A549 (cell line): Measurements from ENCODE around the gene EGLN2. TPM values are rescaled to one million over a fixed set of nuclear protein-coding genes. Genes with fewer than 3 reads are reported as not detected.
A peak's percentile ranks its signal among the peaks of the same experiment; 100 is the strongest.
"Not testable (repeated sequence)": the region's sequence is repeated elsewhere in the genome, so short reads cannot be mapped to it uniquely, and the experiment has no call there.

Source experiments
- ATAC-seq, 2 experiments: fragments of 200-7000 bp in 1 of 2; fragments of >200 bp in 1 of 2; cut with Nextera tagmentation in 1 of 2; cut with Tn5 transposase in 1 of 2; 3 replicates each; pipeline versions ENCODE4 v1.8.0 to v1.9.1; 2018 to 2020; ENCODE audit warnings: mild to moderate bottlenecking in 1 of 2, moderate library complexity in 1 of 2
- CTCF ChIA-PET: fragments of 300-600 bp; sonication (Branson Sonifier 250); formaldehyde crosslinking; extraction: SDS; loops from one replicate; lab custom pipeline; 2021; ENCODE audit warnings: antibody characterized with exemption, inconsistent platforms; lab: Yijun Ruan, JAX
- POLR2A ChIA-PET: fragments of 350-600 bp; formaldehyde crosslinking; extraction: SDS; loops from one replicate; lab custom pipeline; 2021; ENCODE audit warnings: antibody characterized with exemption, inconsistent platforms; lab: Yijun Ruan, JAX
- DNase-seq, 2 experiments: peaks; one replicate each; pipeline versions ENCODE4 v3.0.0 to v3.0.0-alpha.2; 2011 to 2016; ENCODE audit warnings: low read depth in 1 of 2, low spot score in 1 of 2
- FAIRE-seq: peaks from 2 replicates; lab custom pipeline; 2011; peaks lifted over from hg19 to GRCh38; lab: Jason Lieb, UNC
- H3K27ac ChIP-seq, 2 experiments: fragments of >200 bp; sonication (Bioruptor Twin); formaldehyde crosslinking; 3 replicates each; pipeline ENCODE4 v1.5.1; 2016 to 2017
- H3K4me1 ChIP-seq: fragments of >200 bp; sonication (Bioruptor Twin); formaldehyde crosslinking; 3 replicates; pipeline ENCODE4 v1.6.1; 2016
- H3K4me2 ChIP-seq: fragments of >200 bp; sonication (Bioruptor Twin); formaldehyde crosslinking; 3 replicates; pipeline ENCODE4 v1.6.1; 2016
- H3K4me3 ChIP-seq: fragments of >200 bp; sonication (Bioruptor Twin); formaldehyde crosslinking; 3 replicates; pipeline ENCODE4 v1.5.1; 2016
- H3K9me3 ChIP-seq: fragments of >200 bp; sonication (Bioruptor Twin); formaldehyde crosslinking; 3 replicates; pipeline ENCODE4 v1.6.1; 2016
- BCL3 ChIP-seq: fragments of >200 bp; sonication (Bioruptor Twin); formaldehyde crosslinking; IDR thresholded peaks from 3 replicates; pipeline ENCODE4 v1.6.1; 2016
- BHLHE40 ChIP-seq: IDR thresholded peaks from 2 replicates; pipeline ENCODE4 v1.6.1; 2012; ENCODE audit warnings: low read depth, low read length, inconsistent platforms
- CEBPB ChIP-seq, 2 experiments: fragments of >200 bp in 1 of 2; sonication (Bioruptor Twin) in 1 of 2; formaldehyde crosslinking in 1 of 2; IDR thresholded peaks; 2 replicates each; pipeline ENCODE4 v1.6.1; 2012 to 2016
- EP300 ChIP-seq, 2 experiments: fragments of >200 bp; sonication (Bioruptor Twin); formaldehyde crosslinking; IDR thresholded peaks; 2 replicates in 1 of 2; 3 replicates in 1 of 2; pipeline ENCODE4 v1.6.1; 2016 to 2017
- ESRRA ChIP-seq: fragments of 150-350 bp; IDR thresholded peaks from 2 replicates; pipeline ENCODE4 v1.6.1; 2014; ENCODE audit warnings: mild to moderate bottlenecking, low read length, borderline replicate concordance
- FOSL2 ChIP-seq, 2 experiments: fragments of 450-650 bp in 1 of 2; fragments of >200 bp in 1 of 2; sonication (Bioruptor Twin) in 1 of 2; formaldehyde crosslinking; IDR thresholded peaks; 2 replicates each; pipeline versions ENCODE4 v1.5.0 to v1.6.1; 2016 to 2020; ENCODE audit warnings: mild to moderate bottlenecking in 1 of 2, moderate library complexity in 1 of 2
- GATA3 ChIP-seq: IDR thresholded peaks from 2 replicates; pipeline ENCODE4 v1.6.1; 2012; ENCODE audit warnings: borderline replicate concordance
- HOXB13 ChIP-seq: fragments of 250-450 bp; sonication (Bioruptor Pico); IDR thresholded peaks from 2 replicates; pipeline ENCODE4 v1.5.0; 2020; ENCODE audit warnings: low read depth, mild to moderate bottlenecking, moderate library complexity
- HOXB5 ChIP-seq: fragments of 250-450 bp; sonication (Bioruptor Pico); IDR thresholded peaks from 2 replicates; pipeline ENCODE4 v1.5.0; 2020; ENCODE audit warnings: mild to moderate bottlenecking, moderate library complexity
- JUN ChIP-seq, 2 experiments: fragments of >200 bp; sonication (Bioruptor Twin); formaldehyde crosslinking; IDR thresholded peaks; 2 replicates in 1 of 2; 3 replicates in 1 of 2; pipeline ENCODE4 v1.6.1; 2016 to 2017
- JUNB ChIP-seq: fragments of >200 bp; sonication (Bioruptor Twin); formaldehyde crosslinking; IDR thresholded peaks from 2 replicates; pipeline ENCODE4 v1.6.1; 2016
- MYC ChIP-seq: IDR thresholded peaks from 2 replicates; pipeline ENCODE4 v1.6.1; 2012; ENCODE audit warnings: mild to moderate bottlenecking, inconsistent platforms, low read length, improper control_type of control experiment, borderline replicate concordance
- NFE2L2 ChIP-seq: fragments of 150-350 bp; conservative IDR thresholded peaks from 2 replicates; pipeline ENCODE4 v1.6.1; 2014; ENCODE audit warnings: low read length
- NPAS2 ChIP-seq: fragments of 250-450 bp; sonication (Bioruptor Pico); IDR thresholded peaks from 2 replicates; pipeline ENCODE4 v1.8.0; 2022; ENCODE audit warnings: mild to moderate bottlenecking, moderate library complexity, borderline replicate concordance
- PHF8 ChIP-seq: fragments of 200-600 bp; sonication (generic); IDR thresholded peaks from 2 replicates; pipeline ENCODE4 v1.6.1; 2016; ENCODE audit warnings: low read depth, mild to moderate bottlenecking, antibody characterized with exemption, moderate library complexity, borderline replicate concordance
- POLR2AphosphoS2 ChIP-seq: conservative IDR thresholded peaks from 2 replicates; pipeline ENCODE4 v1.6.1; 2012; ENCODE audit warnings: low read length, improper control_type of control experiment, inconsistent platforms
- RAD21 ChIP-seq, 2 experiments: fragments of >200 bp in 1 of 2; sonication (Bioruptor Twin) in 1 of 2; formaldehyde crosslinking in 1 of 2; IDR thresholded peaks in 1 of 2; conservative IDR thresholded peaks in 1 of 2; 2 replicates in 1 of 2; 3 replicates in 1 of 2; pipeline ENCODE4 v1.6.1; 2012 to 2018; ENCODE audit warnings: inconsistent platforms in 1 of 2
- RARB ChIP-seq: fragments of 250-450 bp; sonication (Bioruptor Pico); IDR thresholded peaks from 2 replicates; pipeline ENCODE4 v1.8.0; 2021; ENCODE audit warnings: mild to moderate bottlenecking, moderate library complexity
- RNF2 ChIP-seq: fragments of 200-600 bp; sonication (generic); IDR thresholded peaks from 2 replicates; pipeline ENCODE4 v1.6.1; 2016; ENCODE audit warnings: low read depth, mild to moderate bottlenecking, antibody characterized with exemption, moderate library complexity, borderline replicate concordance
- SMC3 ChIP-seq: fragments of >200 bp; sonication (Bioruptor Twin); formaldehyde crosslinking; IDR thresholded peaks from 3 replicates; pipeline ENCODE4 v1.6.1; 2018; ENCODE audit warnings: inconsistent platforms
- ZFP36 ChIP-seq: fragments of 450-650 bp; IDR thresholded peaks from 2 replicates; pipeline ENCODE4 v1.6.1; 2014; ENCODE audit warnings: borderline replicate concordance; ENCODE audit not compliant: partially characterized antibody
- WGBS: methylation state at CpG from one replicate; pipeline ENCODE4 v1.1.6; 2017; ENCODE audit errors: missing lambda C conversion rate; 5-methylcytosine and 5-hydroxymethylcytosine counted together
- polyA plus RNA-seq, 4 experiments: library from polyadenylated mRNA; depleted of rRNA in 3 of 4; stranded (reverse); fragments of >200 nt; fragmentation: RNase III in 1 of 4; extraction: RNeasy Plus Mini Kit Qiagen cat#74134 plus additional on column Dnase treatment in 1 of 4; gene quantifications; 2 replicates in 3 of 4; 3 replicates in 1 of 4; pipeline ENCODE4 v1.2.3, GENCODE V29; 2011 to 2017
- TF ChIP-seq, protein P1 (sequence below): IDR thresholded peaks from 2 replicates; pipeline ENCODE4 v1.6.1; 2012
- TF ChIP-seq, protein P2 (sequence below): fragments of >200 bp; sonication (Bioruptor Twin); formaldehyde crosslinking; IDR thresholded peaks from 2 replicates; pipeline ENCODE4 v1.6.1; 2016
- TF ChIP-seq, protein P3 (sequence below): IDR thresholded peaks from 2 replicates; pipeline ENCODE4 v1.6.1; 2012; ENCODE audit warnings: low read depth, borderline replicate concordance
- TF ChIP-seq, protein P4 (sequence below): fragments of 250-450 bp; sonication (Bioruptor Pico); IDR thresholded peaks from 2 replicates; pipeline ENCODE4 v1.5.0; 2020; ENCODE audit warnings: low read depth, mild to moderate bottlenecking, moderate library complexity
- TF ChIP-seq, protein P5 (sequence below): fragments of 450-650 bp; IDR thresholded peaks from 2 replicates; pipeline ENCODE4 v1.6.1; 2014; ENCODE audit warnings: antibody characterized with exemption

EGLN2 gene
- polyA plus RNA-seq, 2 of the 4 experiments (the other 2 are of a cell fraction) = 34.7 to 81.4 TPM

DNA sequence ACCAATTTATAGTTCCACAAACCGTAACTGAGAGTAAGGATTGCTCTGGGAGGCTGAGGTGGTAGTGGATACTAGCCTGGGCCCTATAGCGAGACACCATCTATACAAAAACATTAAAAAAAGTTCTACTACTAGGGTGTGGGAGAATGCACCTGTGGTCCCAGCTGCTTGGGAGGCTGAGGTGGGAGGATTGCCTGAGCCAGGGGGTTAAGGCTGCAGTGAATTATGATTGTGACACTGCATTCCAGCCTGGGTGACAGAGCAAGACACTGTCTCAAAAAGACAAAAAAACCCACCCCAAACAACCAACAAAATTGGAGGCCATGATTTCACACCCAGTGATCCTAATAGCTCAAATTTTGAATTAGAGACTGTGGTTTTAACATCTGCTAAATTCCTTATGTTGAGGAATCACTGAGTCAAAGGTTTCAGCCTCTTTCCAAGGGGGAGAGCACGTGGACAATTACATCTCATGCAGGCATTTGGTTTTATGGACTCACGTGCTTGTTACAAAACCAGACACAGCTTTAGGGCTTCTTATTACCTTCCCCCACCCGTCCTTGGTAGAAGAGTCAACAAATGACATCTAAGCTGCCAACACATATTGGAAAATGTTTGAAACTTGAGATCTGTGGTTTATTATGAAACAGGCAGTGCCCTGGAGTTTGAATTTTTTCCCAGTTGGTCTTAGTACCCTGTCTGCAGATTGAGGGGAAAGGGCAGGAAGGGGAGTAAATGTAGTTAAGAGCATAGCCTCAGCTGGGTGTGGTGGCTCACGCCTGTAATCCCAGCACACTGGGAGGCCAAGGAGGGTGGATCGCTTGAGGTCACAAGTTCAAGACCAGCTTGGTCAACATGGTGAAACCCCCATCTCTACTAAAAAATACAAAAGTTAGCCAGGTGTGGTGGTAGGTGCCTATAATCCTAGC is 32.8 kb downstream of the EGLN2 start:
- 39% methylated on average over 7 of the region's 7 CpGs for WGBS
- CTCF ChIA-PET = interaction anchor here (0.6 to 2.2 kb wide), 9 partner anchors 9 to 417 kb away, joined by 3 to 8 read pairs (median 3); no protein-coding TSS in a partner anchor
- TF ChIP-seq BHLHE40 (peak; percentile 96), NPAS2 (no peak; the same call in 1 of the 2 replicates), FOSL2 (IDR thresholded peaks at IDR 0.05) (peak; percentile 53; the same call in 1 of the 2 replicates), FOSL2 (CRISPR knock-in tag; IDR thresholded peaks at IDR 0.05) (peak; percentile 91), RARB (CRISPR knock-in tag) (0 out of 2 replicates have a peak, but pooled peaks have one; percentile 18), HOXB13 (CRISPR knock-in tag) (peak; percentile 77; the same call in 1 of the 2 replicates), BCL3 (peak; percentile 92; the same call in 2 of the 3 replicates), CEBPB (IDR thresholded peaks at IDR 0.05) (peak; percentile 92), SMC3 (peak; percentile 49; the same call in 2 of the 3 replicates), MYC (peak; percentile 80), ZFP36 (no peak), ESRRA (0 out of 2 replicates have a peak, but pooled peaks have one; percentile 30), POLR2AphosphoS2 (no peak), JUNB (peak; percentile 92), EP300 (IDR thresholded peaks at IDR 0.05) (peak; percentile 84 to 92; a peak in 4 of 5 replicates), RNF2 (no peak), PHF8 (no peak), GATA3 (peak; percentile 78), JUN (IDR thresholded peaks at IDR 0.05) (peak; percentile 95 to 98), HOXB5 (CRISPR knock-in tag) (0 out of 2 replicates have a peak, but pooled peaks have one; percentile 19), RAD21 (conservative IDR thresholded peaks at IDR 0.05 in 1 of 2, IDR thresholded peaks at IDR 0.05 in 1 of 2) (peak in 1 of 2 experiments; percentile 50; a peak in 4 of 5 replicates), NFE2L2 (no peak)
- TF ChIP-seq, protein P1, sequence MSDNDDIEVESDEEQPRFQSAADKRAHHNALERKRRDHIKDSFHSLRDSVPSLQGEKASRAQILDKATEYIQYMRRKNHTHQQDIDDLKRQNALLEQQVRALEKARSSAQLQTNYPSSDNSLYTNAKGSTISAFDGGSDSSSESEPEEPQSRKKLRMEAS = peak; percentile 82
- TF ChIP-seq, protein P2, sequence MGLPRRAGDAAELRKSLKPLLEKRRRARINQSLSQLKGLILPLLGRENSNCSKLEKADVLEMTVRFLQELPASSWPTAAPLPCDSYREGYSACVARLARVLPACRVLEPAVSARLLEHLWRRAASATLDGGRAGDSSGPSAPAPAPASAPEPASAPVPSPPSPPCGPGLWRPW = peak; percentile 91
- TF ChIP-seq, protein P3, sequence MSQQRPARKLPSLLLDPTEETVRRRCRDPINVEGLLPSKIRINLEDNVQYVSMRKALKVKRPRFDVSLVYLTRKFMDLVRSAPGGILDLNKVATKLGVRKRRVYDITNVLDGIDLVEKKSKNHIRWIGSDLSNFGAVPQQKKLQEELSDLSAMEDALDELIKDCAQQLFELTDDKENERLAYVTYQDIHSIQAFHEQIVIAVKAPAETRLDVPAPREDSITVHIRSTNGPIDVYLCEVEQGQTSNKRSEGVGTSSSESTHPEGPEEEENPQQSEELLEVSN = peak; percentile 28; the same call in 1 of the 2 replicates
- TF ChIP-seq, protein P4, sequence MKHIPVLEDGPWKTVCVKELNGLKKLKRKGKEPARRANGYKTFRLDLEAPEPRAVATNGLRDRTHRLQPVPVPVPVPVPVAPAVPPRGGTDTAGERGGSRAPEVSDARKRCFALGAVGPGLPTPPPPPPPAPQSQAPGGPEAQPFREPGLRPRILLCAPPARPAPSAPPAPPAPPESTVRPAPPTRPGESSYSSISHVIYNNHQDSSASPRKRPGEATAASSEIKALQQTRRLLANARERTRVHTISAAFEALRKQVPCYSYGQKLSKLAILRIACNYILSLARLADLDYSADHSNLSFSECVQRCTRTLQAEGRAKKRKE (CRISPR knock-in tag) = 0 out of 2 replicates have a peak, but pooled peaks have one; percentile 13
- TF ChIP-seq, protein P5, sequence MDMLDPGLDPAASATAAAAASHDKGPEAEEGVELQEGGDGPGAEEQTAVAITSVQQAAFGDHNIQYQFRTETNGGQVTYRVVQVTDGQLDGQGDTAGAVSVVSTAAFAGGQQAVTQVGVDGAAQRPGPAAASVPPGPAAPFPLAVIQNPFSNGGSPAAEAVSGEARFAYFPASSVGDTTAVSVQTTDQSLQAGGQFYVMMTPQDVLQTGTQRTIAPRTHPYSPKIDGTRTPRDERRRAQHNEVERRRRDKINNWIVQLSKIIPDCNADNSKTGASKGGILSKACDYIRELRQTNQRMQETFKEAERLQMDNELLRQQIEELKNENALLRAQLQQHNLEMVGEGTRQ = peak; percentile 82
- Histone ChIP-seq H3K4me2 (peak overlapping the region; percentile 27), H3K4me1 (peaks cover 13% of the 10 kb centered on the region), H3K9me3 (no peaks in the 10 kb centered on the region), H3K27ac (peak overlapping the region; percentile 47 to 61; a peak in 5 of 6 replicates), H3K4me3 (no peak overlapping the region)
- POLR2A ChIA-PET = interaction anchor here (0.7 kb wide), 1 partner anchor 33 kb away, joined by 3 read pairs; the partner anchor contains the start of gene EGLN2
- ATAC-seq = peak; percentile 70 to 86
- DNase-seq = peak; percentile 60 to 90
- FAIRE-seq = no peak

DNA sequence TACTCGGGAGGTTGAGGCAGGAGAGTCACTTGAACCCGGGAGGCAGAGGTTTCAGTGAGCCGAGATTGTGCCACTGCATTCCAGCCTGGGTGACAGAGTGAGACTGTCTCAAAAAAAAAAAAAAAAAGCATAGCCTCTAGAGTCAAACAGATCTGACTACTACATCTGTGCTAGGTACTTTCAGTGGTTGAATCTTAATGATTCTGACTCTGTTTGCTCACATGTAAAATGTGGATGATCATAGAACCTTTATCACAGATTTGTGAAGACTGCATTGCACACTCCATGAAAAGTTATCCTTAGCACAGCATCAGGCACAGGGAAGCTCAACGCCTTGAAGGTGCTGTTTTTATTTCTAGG is 33.4 kb downstream of the EGLN2 start:
- ChIA-PET POLR2A (interaction anchor here (0.7 kb wide), 1 partner anchor 270 kb away, joined by 4 read pairs; no protein-coding TSS in a partner anchor), CTCF (interaction anchor here (0.8 to 2.2 kb wide), 5 partner anchors 13 to 416 kb away, joined by 3 to 8 read pairs (median 6); no protein-coding TSS in a partner anchor)
- Histone ChIP-seq H3K27ac (peak overlapping the region; percentile 28 to 59; a peak in 4 of 6 replicates), H3K4me2 (peak overlapping the region; percentile 27), H3K4me1 (peaks cover 13% of the 10 kb centered on the region)
- H3K9me3 ChIP-seq, H3K4me3 ChIP-seq, DNase-seq, FAIRE-seq, ATAC-seq: not testable (repeated sequence)
- WGBS = 46% methylated on average over 4 of the region's 4 CpGs
